Neural cell (in vitro differentiated cells): ENCODE measurements around the gene SLX4IP. TPM values are rescaled to one million over a fixed set of nuclear protein-coding genes. Genes with fewer than 3 reads are reported as not detected.

Experiments
- H2AFZ ChIP-seq: fragments of 200-600, 300-800 bp; sonication (generic), shearing (Covaris generic); 2 replicates; pipeline ENCODE4 v1.6.0; 2014; ENCODE audit warnings: low read depth, mild to moderate bottlenecking, antibody characterized with exemption, low read length, moderate library complexity
- H3F3A ChIP-seq: fragments of 200-600 bp; shearing (Covaris generic); 2 replicates; pipeline ENCODE4 v1.6.1; 2016; ENCODE audit warnings: mild to moderate bottlenecking, moderate library complexity, mixed read lengths, antibody characterized with exemption, low read length; ENCODE audit not compliant: insufficient read depth, poor library complexity, severe bottlenecking
- H3K27ac ChIP-seq: fragments of 200-600, 300-800 bp; sonication (generic), shearing (Covaris generic); 2 replicates; pipeline ENCODE4 v1.5.1; 2014; ENCODE audit warnings: mild to moderate bottlenecking, low read length, moderate library complexity
- H3K27me3 ChIP-seq: fragments of 300-800, 200-600 bp; sonication (generic), shearing (Covaris generic); 2 replicates; pipeline ENCODE4 v1.6.0; 2014; ENCODE audit warnings: mild to moderate bottlenecking, low read depth, low read length, moderate library complexity; ENCODE audit not compliant: insufficient read depth
- H3K36me3 ChIP-seq: fragments of 300-800, 200-600 bp; sonication (generic), shearing (Covaris generic); 2 replicates; pipeline ENCODE4 v1.5.1; 2014; ENCODE audit warnings: mild to moderate bottlenecking, antibody characterized with exemption, low read length, moderate library complexity; ENCODE audit not compliant: insufficient read depth
- H3K4me2 ChIP-seq: fragments of 300-800, 200-600 bp; sonication (generic), shearing (Covaris generic); 2 replicates; pipeline ENCODE4 v1.6.0; 2014; ENCODE audit warnings: mild to moderate bottlenecking, low read length
- H3K4me3 ChIP-seq: fragments of 300-800, 200-600 bp; sonication (generic), shearing (Covaris generic); 2 replicates; pipeline ENCODE4 v1.5.1; 2014; ENCODE audit warnings: mild to moderate bottlenecking, low read length, moderate library complexity
- H3K79me2 ChIP-seq: fragments of 200-600 bp; shearing (Covaris generic); replicated peaks from 2 replicates; pipeline ENCODE4 v1.6.0; 2014; ENCODE audit warnings: mild to moderate bottlenecking, low read length, moderate library complexity; ENCODE audit not compliant: insufficient read depth
- H3K9ac ChIP-seq: fragments of 300-800, 200-600 bp; sonication (generic), shearing (Covaris generic); 2 replicates; pipeline ENCODE4 v1.6.1; 2016; ENCODE audit warnings: mild to moderate bottlenecking, low read length, mixed read lengths
- H3K9me2 ChIP-seq: fragments of 200-600 bp; shearing (Covaris generic); 2 replicates; pipeline ENCODE4 v1.6.1; 2016; ENCODE audit warnings: mild to moderate bottlenecking, low read length, mixed read lengths; ENCODE audit not compliant: insufficient read depth
- H3K9me3 ChIP-seq: fragments of 200-600, 300-800 bp; sonication (generic), shearing (Covaris generic); 2 replicates; pipeline ENCODE4 v1.6.1; 2016; ENCODE audit warnings: mild to moderate bottlenecking, mixed run types, low read length, moderate library complexity, mixed read lengths
- H4K20me1 ChIP-seq: fragments of 200-600 bp; shearing (Covaris generic); 2 replicates; pipeline ENCODE4 v1.6.1; 2016; ENCODE audit warnings: mild to moderate bottlenecking, mixed run types; ENCODE audit not compliant: insufficient read depth
- EP300 ChIP-seq: fragments of 450-650 bp; conservative IDR thresholded peaks from 2 replicates; pipeline ENCODE4 v1.6.1; 2014; ENCODE audit warnings: antibody characterized with exemption, mild to moderate bottlenecking, moderate library complexity; ENCODE audit not compliant: poor library complexity, severe bottlenecking
- EZH2 ChIP-seq: fragments of 200-600, 300-800 bp; shearing (Covaris generic), sonication (generic); IDR thresholded peaks from 2 replicates; pipeline ENCODE4 v1.6.1; 2014; ENCODE audit warnings: antibody characterized with exemption, low read length, borderline replicate concordance, mild to moderate bottlenecking; ENCODE audit not compliant: insufficient read depth, poor library complexity, severe bottlenecking
- MXI1 ChIP-seq: fragments of 450-650 bp; conservative IDR thresholded peaks from 2 replicates; pipeline ENCODE4 v1.6.1; 2014; ENCODE audit warnings: antibody characterized with exemption, mild to moderate bottlenecking; ENCODE audit not compliant: poor library complexity, severe bottlenecking
- POLR2AphosphoS5 ChIP-seq: IDR thresholded peaks from 2 replicates; pipeline ENCODE4 v1.6.1; 2012
- RAD21 ChIP-seq: fragments of 450-650 bp; conservative IDR thresholded peaks from 2 replicates; pipeline ENCODE4 v1.6.1; 2014; ENCODE audit warnings: antibody characterized with exemption, mild to moderate bottlenecking, moderate library complexity
- REST ChIP-seq: IDR thresholded peaks from 2 replicates; pipeline ENCODE4 v1.6.1; 2012; ENCODE audit warnings: borderline replicate concordance
- SMC3 ChIP-seq: fragments of 450-650 bp; conservative IDR thresholded peaks from 2 replicates; pipeline ENCODE4 v1.6.1; 2014; ENCODE audit warnings: antibody characterized with exemption, mild to moderate bottlenecking, moderate library complexity; ENCODE audit not compliant: poor library complexity
- TAF1 ChIP-seq: IDR thresholded peaks from 2 replicates; pipeline ENCODE4 v1.6.1; 2012; ENCODE audit warnings: low read depth
- polyA plus RNA-seq: library from polyadenylated mRNA; depleted of rRNA; stranded (reverse); fragments of >200 nt; gene quantifications from 2 replicates; pipeline ENCODE4 v1.2.3, GENCODE V29; 2014
- TF ChIP-seq, protein P1 (sequence below): fragments of 450-650 bp; IDR thresholded peaks from 2 replicates; pipeline ENCODE4 v1.5.1; 2014; ENCODE audit warnings: antibody characterized with exemption, mild to moderate bottlenecking, moderate library complexity; ENCODE audit not compliant: poor library complexity, severe bottlenecking

The SLX4IP gene
- polyA plus RNA-seq, 1 donor from 2014 or later, result 6.4 TPM

GRCh38 chr20:10648651-10649050 lies 213.5 kb downstream of the SLX4IP start:
- Histone ChIP-seq H3K9me2 (no peaks in the 10 kb centered on the region), H3K9me3 (no peaks in the 10 kb centered on the region), H3F3A (no peaks in the 10 kb centered on the region), H3K4me3 (no peak overlapping the region), H2AFZ (no peak overlapping the region), H3K36me3 (peaks cover 16% of the 10 kb centered on the region), H3K4me2 (no peak overlapping the region), H3K27ac (no peak overlapping the region), H3K79me2 (no peaks in the 10 kb centered on the region), H4K20me1 (no peaks in the 10 kb centered on the region), H3K9ac (no peak overlapping the region), H3K27me3 (no peaks in the 10 kb centered on the region)
- TF ChIP-seq POLR2AphosphoS5 (no peak), SMC3 (no peak), MXI1 (no peak), EZH2 (no peak), EP300 (no peak), REST (no peak)
- TF ChIP-seq, protein P1, sequence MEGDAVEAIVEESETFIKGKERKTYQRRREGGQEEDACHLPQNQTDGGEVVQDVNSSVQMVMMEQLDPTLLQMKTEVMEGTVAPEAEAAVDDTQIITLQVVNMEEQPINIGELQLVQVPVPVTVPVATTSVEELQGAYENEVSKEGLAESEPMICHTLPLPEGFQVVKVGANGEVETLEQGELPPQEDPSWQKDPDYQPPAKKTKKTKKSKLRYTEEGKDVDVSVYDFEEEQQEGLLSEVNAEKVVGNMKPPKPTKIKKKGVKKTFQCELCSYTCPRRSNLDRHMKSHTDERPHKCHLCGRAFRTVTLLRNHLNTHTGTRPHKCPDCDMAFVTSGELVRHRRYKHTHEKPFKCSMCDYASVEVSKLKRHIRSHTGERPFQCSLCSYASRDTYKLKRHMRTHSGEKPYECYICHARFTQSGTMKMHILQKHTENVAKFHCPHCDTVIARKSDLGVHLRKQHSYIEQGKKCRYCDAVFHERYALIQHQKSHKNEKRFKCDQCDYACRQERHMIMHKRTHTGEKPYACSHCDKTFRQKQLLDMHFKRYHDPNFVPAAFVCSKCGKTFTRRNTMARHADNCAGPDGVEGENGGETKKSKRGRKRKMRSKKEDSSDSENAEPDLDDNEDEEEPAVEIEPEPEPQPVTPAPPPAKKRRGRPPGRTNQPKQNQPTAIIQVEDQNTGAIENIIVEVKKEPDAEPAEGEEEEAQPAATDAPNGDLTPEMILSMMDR, result no peak

DNA sequence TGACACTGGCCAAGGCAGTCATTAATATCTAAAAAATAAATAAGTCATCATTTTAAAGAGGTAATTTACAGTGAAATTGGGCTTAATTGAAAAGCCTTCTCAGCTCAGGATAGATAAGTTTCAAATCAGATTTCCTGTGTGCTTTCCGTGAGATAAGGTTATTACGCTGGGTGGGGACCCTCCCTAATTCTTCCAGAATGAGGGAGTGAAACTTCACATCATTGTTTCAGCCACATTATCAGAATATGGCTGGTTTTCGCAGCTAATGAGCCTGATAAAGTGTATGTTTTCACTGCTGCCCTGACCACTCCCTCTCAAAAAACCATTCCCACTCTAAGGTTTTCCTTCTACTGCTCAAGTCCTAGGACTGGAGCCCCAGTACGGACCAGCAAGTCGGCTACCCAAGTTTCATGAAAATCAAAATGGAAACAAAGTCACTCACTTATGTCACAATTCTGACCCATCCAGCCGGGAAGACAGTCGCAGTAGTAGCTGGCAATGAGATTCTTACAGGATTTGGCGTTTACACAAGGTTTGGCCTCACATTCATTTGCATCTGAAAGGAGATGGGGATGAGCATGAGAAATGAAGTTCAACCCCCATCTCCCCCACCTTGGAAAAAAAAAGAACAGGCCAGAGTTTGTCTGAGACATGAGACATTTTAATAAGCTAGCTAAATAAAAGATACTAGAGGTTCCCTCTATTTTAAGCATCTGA lies 214.1 kb downstream of the SLX4IP start:
- TF ChIP-seq TAF1, result no peak
- no peak for TF ChIP-seq REST
- no peak for TF ChIP-seq EP300
- TF ChIP-seq EZH2, result no peak
- no peak for TF ChIP-seq RAD21
- no peak for TF ChIP-seq SMC3
- TF ChIP-seq, protein P1, result no peak
- TF ChIP-seq POLR2AphosphoS5, result no peak
- no peak for TF ChIP-seq MXI1
- Histone ChIP-seq H3K9me2 (no peaks in the 10 kb centered on the region), H3K4me2 (no peak overlapping the region), H2AFZ (no peak overlapping the region), H3K4me3 (no peak overlapping the region), H3K27ac (no peak overlapping the region), H3K9me3 (no peaks in the 10 kb centered on the region), H3K79me2 (no peaks in the 10 kb centered on the region), H3K9ac (no peak overlapping the region), H4K20me1 (no peaks in the 10 kb centered on the region), H3K27me3 (no peaks in the 10 kb centered on the region), H3K36me3 (peaks cover 16% of the 10 kb centered on the region), H3F3A (no peaks in the 10 kb centered on the region)
